Measurements from ENCODE around the gene NISCH. TPM values are rescaled to one million over a fixed set of nuclear protein-coding genes. Genes with fewer than 3 reads are reported as not detected.

The NISCH gene
- total RNA-seq, 1 experiment from 2014 or later, result 72.8 TPM

- ChIA-PET POLR2A (no interaction called here), CTCF (no interaction called here), RAD21 (ENCODE audit: low non-redundant PET in 1 of 2, low total read pairs in 2 of 2, uncharacterized antibody in 2 of 2, unreplicated experiment in 2 of 2) (no interaction called here)
- Histone ChIP-seq H4K20me1 (ENCODE audit: insufficient read depth) (no peaks in the 10 kb centered on the region), H3K4me1 (ENCODE audit: control insufficient read depth in 1 of 2, insufficient read depth in 2 of 2, low read length in 2 of 2) (no peaks in the 10 kb centered on the region), H3K4me3 (replicated peaks in 1 of 2; ENCODE audit: low read depth in 1 of 2, low read length in 2 of 2) (no peak overlapping the region), H3K4me2 (ENCODE audit: low read length) (no peak overlapping the region), H3K27ac (ENCODE audit: low read depth, low read length) (no peak overlapping the region), H2AFZ (ENCODE audit: low read depth, low read length, poor library complexity, severe bottlenecking) (no peak overlapping the region), H3K9me2 (ENCODE audit: insufficient read depth) (no peaks in the 10 kb centered on the region), H3K9me3 (ENCODE audit: control insufficient read depth in 1 of 2, insufficient read depth in 1 of 2, low read depth in 1 of 2, low read length in 2 of 2) (no peaks in the 10 kb centered on the region), H3K27me3 (ENCODE audit: insufficient read depth, low read length) (no peaks in the 10 kb centered on the region), H3K36me3 (ENCODE audit: control insufficient read depth in 1 of 2, insufficient read depth in 2 of 2, low read length in 2 of 2) (no peaks in the 10 kb centered on the region), H3K9ac (ENCODE audit: low read length) (no peak overlapping the region), H3K79me2 (ENCODE audit: insufficient read depth, low read length) (no peaks in the 10 kb centered on the region)
- TF ChIP-seq CEBPB (IDR thresholded peaks at IDR 0.05; ENCODE audit: low read depth), result no peak
- no peak for TF ChIP-seq EGR1 (IDR thresholded peaks at IDR 0.05; ENCODE audit: low read depth)
- no peak for TF ChIP-seq ZFX (IDR thresholded peaks at IDR 0.05)
- TF ChIP-seq POLR2A (IDR thresholded peaks at IDR 0.05; ENCODE audit: borderline replicate concordance, extremely low read depth, insufficient read depth, insufficient read length), result no peak
- ATAC-seq (no peak), DNase-seq (ENCODE audit: low read depth, low spot score) (no peak)
- intact Hi-C loops (cut with micrococcal nuclease), result no loop called here
- no TSS peak for BruUV-seq (replicated peaks)
Measured at GRCh38 chr3:52436500-52437149, 18.8 kb upstream of the NISCH start.

GRCh38 chr3:52437326-52438103 is 17.9 kb upstream of the NISCH start:
- Histone ChIP-seq H3K27ac (ENCODE audit: low read depth, low read length) (no peak overlapping the region), H4K20me1 (ENCODE audit: insufficient read depth) (no peaks in the 10 kb centered on the region), H3K79me2 (ENCODE audit: insufficient read depth, low read length) (no peaks in the 10 kb centered on the region), H3K9ac (ENCODE audit: low read length) (no peak overlapping the region), H3K4me1 (ENCODE audit: control insufficient read depth in 1 of 2, insufficient read depth in 2 of 2, low read length in 2 of 2) (no peaks in the 10 kb centered on the region), H3K4me2 (ENCODE audit: low read length) (no peak overlapping the region), H3K27me3 (ENCODE audit: insufficient read depth, low read length) (no peaks in the 10 kb centered on the region), H3K4me3 (replicated peaks in 1 of 2; ENCODE audit: low read depth in 1 of 2, low read length in 2 of 2) (no peak overlapping the region), H3K9me2 (ENCODE audit: insufficient read depth) (no peaks in the 10 kb centered on the region), H3K36me3 (ENCODE audit: control insufficient read depth in 1 of 2, insufficient read depth in 2 of 2, low read length in 2 of 2) (no peaks in the 10 kb centered on the region), H2AFZ (ENCODE audit: low read depth, low read length, poor library complexity, severe bottlenecking) (no peak overlapping the region), H3K9me3 (ENCODE audit: control insufficient read depth in 1 of 2, insufficient read depth in 1 of 2, low read depth in 1 of 2, low read length in 2 of 2) (no peaks in the 10 kb centered on the region)
- TF ChIP-seq ELF1 (IDR thresholded peaks at IDR 0.05; ENCODE audit: borderline replicate concordance, low read depth) (no peak), ZNF274 (IDR thresholded peaks at IDR 0.05; ENCODE audit: low read depth, low read length) (no peak), ATF3 (IDR thresholded peaks at IDR 0.05) (no peak), CBX3 (IDR thresholded peaks at IDR 0.05; ENCODE audit: low read depth) (no peak), MAX (IDR thresholded peaks at IDR 0.05) (no peak), SRF (IDR thresholded peaks at IDR 0.05; ENCODE audit: low read depth) (no peak)
- BruUV-seq (replicated peaks), result no TSS peak
- intact Hi-C loops (cut with micrococcal nuclease), result no loop called here
- ChIA-PET POLR2A (no interaction called here), CTCF (no interaction called here), RAD21 (ENCODE audit: low non-redundant PET in 1 of 2, low total read pairs in 2 of 2, uncharacterized antibody in 2 of 2, unreplicated experiment in 2 of 2) (no interaction called here)
- DNase-seq (ENCODE audit: low read depth, low spot score) (no peak), ATAC-seq (no peak)

Measured in HCT116 (cell line).